Activated CD8-positive, alpha-beta memory T cell treated with anti-CD3 and anti-CD28 coated beads for 48 hours (primary cell): ENCODE measurements around the gene KRTCAP2.
"Not testable (repeated sequence)": the region's sequence is repeated elsewhere in the genome, so short reads cannot be mapped to it uniquely, and the experiment has no call there.

Experiments
- DNase-seq, 3 experiments: peaks; one replicate each; pipeline ENCODE4 v3.0.0-alpha.2; 2020; ENCODE audit warnings: low read depth in 2 of 3, low spot score in 2 of 3

KRTCAP2 gene

DNA sequence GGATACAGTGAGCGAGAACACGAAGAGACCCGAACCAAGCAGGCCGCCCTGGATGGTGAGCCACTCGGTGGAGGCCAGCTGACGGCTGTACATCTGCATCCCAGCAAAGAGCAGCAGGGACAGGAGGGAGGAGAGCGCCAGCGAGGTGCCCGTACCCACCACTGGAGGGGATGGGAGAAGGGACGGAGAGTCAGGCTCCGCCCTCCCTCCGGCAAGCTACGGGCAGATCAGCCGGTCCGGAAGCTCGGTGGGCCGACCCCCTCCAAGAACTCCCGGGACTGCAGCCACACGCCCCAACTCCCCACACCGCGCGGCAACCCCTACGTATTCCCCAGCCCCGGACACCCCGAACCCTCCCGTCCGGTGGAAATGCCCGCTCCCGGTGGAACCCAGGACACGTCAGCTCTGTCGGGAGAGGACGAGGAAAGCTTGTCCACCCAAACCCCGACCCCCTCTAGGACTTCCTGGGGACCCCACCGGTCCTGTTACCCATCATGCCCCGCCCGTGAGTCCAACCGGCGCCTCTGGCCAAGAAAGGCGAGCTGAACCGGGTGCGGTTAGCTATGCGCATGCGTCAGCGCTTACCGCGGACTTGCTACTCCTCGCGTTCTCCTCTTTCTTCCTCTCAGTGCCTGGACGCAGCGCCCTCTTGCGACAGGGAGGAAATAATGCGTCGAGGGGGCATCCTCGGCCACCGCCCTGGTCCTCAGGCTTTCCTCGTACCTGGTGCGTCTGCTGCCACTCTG lies at the start of gene KRTCAP2:
Gene KRTCAP2 (minus strand): TSS at position 573 of the 746 bp plus-strand sequence. CDS start 80 bp downstream, at position 493.
- DNase-seq, result peak; percentile 88 to 92 (median 89)

DNA sequence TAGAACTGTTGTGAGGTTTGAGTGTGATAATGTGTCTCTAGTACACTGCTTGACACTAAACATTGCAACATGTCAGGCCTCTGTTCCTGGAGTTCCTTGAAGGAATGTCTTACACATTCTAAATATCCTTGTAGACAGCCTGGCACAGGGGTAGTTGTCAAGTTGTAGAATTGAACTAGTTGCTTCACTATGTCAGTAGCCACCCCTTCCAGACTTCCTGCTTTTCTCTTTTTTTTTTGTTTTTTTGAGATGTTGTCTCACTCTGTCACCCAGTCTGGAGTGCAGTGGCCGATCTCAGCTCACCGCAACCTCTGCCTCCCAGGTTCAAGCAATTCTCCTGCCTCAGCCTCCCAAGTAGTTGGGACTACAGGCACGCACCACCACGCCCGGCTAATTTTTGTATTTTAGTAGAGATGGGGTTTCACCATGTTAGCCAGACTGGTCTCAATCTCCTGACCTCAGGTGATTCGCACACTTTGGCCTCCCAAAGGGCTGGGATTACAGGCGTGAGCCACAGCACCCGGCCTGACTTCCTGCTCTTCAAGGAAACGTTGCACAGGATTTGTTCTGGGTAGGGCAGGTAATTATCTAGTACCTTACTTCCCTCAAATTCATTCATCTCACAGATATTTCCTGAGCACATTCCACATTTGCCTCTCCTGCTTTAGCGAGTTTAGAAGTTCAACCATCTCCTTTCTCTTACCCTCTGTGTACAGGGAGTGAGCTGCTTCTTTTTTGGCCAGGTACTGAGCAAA lies 47.3 kb upstream of the KRTCAP2 start:
- DNase-seq, result not testable (repeated sequence)

DNA sequence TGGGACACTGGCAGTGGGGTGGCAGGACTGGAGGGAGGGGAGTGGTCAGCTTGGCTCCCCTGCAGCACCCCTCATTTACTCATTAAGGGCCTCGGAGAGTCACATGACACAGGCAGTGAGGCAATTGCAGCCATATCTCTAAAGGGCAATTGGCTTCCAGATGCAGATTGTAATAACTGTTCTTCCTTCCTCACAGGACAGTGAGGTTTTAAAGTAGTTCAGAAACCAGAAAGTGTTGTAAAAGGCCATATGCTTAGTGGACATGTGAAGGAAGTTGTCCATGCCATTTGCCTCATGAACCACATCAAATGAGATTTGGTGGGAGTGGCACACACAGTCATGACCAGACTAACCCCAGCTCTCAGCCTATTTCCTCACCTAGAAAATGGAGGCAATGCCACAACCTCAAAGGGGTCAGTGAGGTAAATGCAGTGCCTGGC lies 46.5 kb upstream of the KRTCAP2 start:
- no peak for DNase-seq

DNA sequence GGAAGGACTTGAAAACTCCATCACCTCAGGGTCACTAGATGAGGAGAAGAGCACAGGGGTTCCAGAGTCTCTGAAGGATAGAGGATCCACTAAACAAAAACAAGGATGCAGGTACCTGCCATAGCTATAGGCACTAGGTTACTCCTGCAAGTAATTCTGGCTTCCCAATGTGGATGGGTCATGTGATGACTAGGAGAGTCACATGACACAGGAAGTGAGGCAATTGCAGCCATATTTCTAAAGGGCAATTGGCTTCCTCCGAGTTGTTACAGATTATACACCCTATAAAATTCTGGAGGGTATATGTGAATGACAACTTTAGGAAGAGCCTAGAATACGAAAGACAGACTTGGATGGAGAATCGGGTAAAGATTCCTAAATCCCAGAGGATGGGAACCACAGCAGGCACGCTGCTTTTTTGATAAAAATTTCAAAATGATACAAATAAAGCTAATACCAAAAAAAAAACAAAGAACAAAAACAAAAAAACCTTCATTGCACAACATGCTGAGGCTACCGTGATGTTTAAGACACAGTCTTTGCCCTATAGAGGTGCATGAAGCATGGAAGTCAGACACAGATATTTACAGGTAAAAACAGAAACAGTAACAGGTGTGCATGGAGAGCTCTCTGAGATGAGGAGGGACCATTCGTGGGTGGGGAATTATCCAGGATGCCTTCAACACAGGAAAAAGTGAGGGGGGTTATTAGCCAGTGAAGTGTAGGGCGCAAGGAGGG lies 45.9 kb upstream of the KRTCAP2 start:
- DNase-seq, result no peak

GRCh38 chr1:155214702-155215101 lies 41.6 kb upstream of the KRTCAP2 start:
- DNase-seq, result not testable (repeated sequence)

- DNase-seq, result not testable (repeated sequence)
Measured at GRCh38 chr1:155212051-155212440, 38.9 kb upstream of the KRTCAP2 start.

- DNase-seq, result not testable (repeated sequence)
Measured at GRCh38 chr1:155211381-155212050, 38.4 kb upstream of the KRTCAP2 start.

DNA sequence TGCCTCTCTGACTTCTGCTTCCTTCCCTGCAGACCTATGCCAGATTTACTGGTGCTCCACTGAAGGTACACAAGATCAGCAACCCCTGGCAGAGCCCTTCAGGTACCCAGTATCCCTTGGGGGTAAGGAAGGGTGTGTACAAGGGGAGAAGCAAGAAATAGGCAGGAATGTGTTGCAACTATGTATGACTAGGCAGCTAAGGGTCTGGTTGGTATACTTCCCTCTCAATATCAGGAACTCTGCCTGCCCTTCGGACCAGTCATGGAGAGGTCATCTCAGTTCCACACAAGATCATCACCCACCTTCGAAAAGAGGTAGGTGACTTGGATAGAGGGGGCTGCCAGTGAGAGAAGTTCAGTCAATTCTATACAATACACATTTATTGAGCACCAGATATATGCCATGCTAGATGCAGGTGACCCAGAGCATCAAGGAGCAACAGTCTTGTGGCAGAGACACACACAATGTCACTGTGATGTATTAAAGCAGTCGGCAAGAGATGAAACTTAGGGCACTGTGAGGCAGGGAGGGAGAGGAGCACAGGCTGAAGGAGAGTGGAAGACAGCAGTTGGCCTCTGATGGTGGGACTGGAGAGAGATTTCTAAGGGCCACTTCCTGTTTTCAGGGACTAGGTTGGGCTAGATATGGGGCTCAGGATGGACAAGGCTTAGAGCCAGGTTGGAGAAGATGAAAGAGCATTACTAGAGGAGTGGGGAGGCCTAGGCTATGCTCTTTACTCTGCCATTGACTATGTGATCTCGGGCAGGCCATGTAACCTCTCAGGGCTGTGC lies 37.4 kb upstream of the KRTCAP2 start:
- no peak for DNase-seq

DNA sequence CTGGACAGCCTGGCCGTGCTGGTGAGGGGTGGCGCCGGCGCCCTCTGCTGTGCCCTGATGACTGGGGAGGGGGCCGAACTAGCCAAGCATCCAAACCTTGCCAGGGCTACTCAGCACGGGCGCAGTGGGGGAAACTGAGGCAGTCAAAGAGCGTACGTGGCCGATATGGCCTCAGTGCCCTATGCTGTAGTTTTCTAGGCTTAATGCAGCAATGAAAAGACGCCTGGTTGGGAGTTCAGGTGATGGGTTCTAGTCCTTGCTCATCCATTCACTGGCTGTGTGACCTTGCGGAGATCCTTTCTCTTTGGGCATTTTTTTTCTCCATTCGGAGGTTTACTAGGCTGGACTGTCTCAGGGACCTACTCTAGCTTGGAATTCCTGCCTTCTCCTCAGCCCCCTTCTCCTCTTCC lies 36.2 kb upstream of the KRTCAP2 start:
- DNase-seq, result no peak

- peak; percentile 72 to 84 (median 83) for DNase-seq
Measured at GRCh38 chr1:155208541-155209311, 35.6 kb upstream of the KRTCAP2 start, which contains the start of gene MTX1. Gene MTX1 (plus strand): TSS chr1:155208695. CDS start chr1:155208805, 110 bp downstream.

- DNase-seq, result no peak
Measured at GRCh38 chr1:155207806-155208540, 34.9 kb upstream of the KRTCAP2 start, which contains the start of gene THBS3. Gene THBS3 (minus strand): TSS chr1:155207897. CDS start chr1:155207876, 21 bp downstream.

DNA sequence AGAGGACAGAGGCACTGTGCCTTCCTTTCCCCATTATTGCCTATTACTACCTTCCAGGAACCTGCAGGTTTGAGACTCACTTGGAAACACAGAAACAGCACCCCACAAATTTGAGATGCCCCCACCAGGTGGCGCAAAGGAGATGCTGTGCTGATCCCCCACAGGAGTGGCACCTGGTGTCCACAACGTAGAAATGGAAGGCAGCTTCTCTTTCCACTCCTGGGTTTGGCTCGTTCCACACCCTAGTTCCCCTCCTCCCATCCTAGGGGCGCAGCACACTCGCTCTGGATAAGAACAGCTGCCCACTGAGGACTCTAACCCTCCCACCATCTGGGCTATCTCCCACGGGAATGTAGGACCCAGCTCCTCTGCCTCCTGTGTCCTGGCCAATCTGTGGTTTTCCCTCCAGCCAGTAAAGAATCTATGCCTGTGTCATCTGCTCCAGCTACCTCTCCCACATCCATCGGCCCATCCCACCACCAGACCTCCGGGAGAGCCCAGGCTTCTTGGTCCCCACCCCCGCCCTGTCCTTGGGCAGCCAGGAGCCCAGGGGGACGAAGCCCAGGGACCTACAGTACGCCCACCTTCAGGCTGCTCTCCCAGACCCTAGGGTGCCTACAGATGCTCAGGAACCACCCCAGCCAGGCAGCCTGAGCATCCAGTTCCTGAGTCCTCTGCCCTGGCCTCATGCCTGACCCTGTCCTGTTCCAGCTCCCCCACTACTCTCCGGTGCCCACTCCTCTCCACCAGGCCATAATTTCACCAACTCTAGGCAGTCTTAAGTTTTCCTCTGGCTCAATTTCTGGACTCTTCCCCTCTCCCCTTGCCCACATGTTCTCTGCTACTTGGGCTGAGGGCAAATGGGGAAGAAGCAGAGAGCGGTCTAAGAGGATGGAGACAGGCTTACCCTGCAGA lies 34.0 kb upstream of the KRTCAP2 start:
- peak; percentile 67 to 95 (median 86) for DNase-seq

GRCh38 chr1:155205969-155206593 lies 33.0 kb upstream of the KRTCAP2 start:
- DNase-seq, result no peak

DNA sequence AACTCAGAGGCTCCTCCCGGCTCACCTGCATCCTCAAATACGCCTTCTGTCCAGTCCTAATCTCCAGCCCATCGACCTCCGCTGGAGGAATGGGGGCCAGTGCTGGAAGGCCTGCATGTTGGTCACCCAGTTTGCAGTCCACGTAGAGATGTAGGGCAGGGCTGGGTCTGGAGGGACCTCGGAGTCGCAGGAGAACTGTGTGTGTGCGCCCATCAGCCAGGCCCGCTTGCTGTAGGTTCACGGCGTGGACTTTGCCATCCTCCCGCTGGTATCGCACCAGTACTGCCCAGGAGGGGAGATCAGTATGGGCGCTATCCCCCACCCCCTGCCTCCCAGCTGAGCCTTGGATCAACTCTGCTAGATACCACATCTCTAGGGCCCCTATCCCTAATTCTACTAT lies 31.9 kb upstream of the KRTCAP2 start:
- DNase-seq, result no peak

DNA sequence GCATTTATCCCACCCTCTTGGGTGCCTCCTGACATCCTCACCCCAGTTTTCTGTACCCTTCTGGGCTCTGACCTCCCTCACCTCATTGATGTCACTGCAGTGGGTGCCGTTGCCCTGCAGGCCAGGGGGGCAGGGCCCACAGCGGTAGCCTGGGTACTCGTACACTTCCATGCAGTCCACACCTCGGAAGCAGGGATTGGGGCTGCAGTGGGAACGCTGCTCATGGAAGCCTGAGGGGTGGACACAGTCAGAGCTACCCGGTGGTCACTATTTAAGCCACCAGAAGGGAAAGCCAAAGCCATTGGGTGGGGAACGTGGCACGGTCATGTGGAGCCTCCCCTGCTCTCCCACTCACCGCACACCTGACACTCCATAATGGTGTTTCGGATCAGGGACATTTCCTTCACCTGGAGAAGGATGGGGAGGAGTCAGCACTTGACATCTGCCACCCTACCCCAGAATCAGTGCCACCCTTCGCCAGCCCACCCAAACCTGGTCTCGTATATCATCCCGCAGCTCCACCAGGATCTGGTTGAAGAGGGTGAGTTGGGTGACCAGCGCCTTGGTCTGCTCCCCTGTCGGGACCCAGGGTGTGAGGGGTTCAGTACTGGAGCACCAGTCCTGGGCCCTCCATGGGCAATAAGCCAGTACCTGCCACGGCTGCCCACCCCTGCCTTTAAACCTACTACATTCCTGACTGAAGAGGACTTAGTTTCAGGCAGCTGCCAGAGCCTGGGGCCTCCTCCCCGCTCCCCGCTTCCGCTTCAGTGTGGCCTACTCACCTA lies 29.8 kb upstream of the KRTCAP2 start:
- no peak for DNase-seq

- DNase-seq, result no peak
Measured at GRCh38 chr1:155202198-155202597, 29.1 kb upstream of the KRTCAP2 start.
